HL-60 (cell line): ENCODE results near the gene MUSTN1.

ENCODE experiments used
- DNase-seq, 2 experiments: peaks; one replicate each; pipeline ENCODE4 v3.0.0-alpha.2; 2010 to 2020; ENCODE audit warnings: low read depth in 1 of 2, low spot score in 1 of 2
- H3K27ac ChIP-seq: fragments of 250-450 bp; sonication (Bioruptor Pico); replicated peaks from 2 replicates; pipeline ENCODE4 v1.5.1; 2020; ENCODE audit warnings: mild to moderate bottlenecking, moderate library complexity
- H3K27me3 ChIP-seq: fragments of 250-450 bp; sonication (Bioruptor Pico); 2 replicates; pipeline ENCODE4 v1.5.1; 2021; ENCODE audit warnings: mild to moderate bottlenecking, moderate library complexity; ENCODE audit not compliant: insufficient read depth, poor library complexity, severe bottlenecking
- H3K4me3 ChIP-seq: replicated peaks from 2 replicates; pipeline ENCODE4 v1.5.1; 2011; ENCODE audit warnings: mild to moderate bottlenecking, control low read depth, low read length; ENCODE audit not compliant: insufficient read depth
- GABPA ChIP-seq: IDR thresholded peaks from 2 replicates; pipeline ENCODE4 v1.6.1; 2012; ENCODE audit warnings: low read depth
- POLR2AphosphoS5 ChIP-seq: IDR thresholded peaks from 2 replicates; pipeline ENCODE4 v1.6.1; 2012; ENCODE audit warnings: low read depth
- SPI1 ChIP-seq: IDR thresholded peaks from 2 replicates; pipeline ENCODE4 v1.6.1; 2012; ENCODE audit warnings: low read depth, mild to moderate bottlenecking, borderline replicate concordance
- TF ChIP-seq, protein P1 (sequence below): IDR thresholded peaks from 2 replicates; pipeline ENCODE4 v1.6.1; 2012; ENCODE audit warnings: low read depth; ENCODE audit not compliant: insufficient replicate concordance
- TF ChIP-seq, protein P2 (sequence below): IDR thresholded peaks from one replicate; pipeline ENCODE4 v1.5.1; 2011; ENCODE audit warnings: low read length, control low read depth, inconsistent platforms; ENCODE audit not compliant: insufficient read depth

The MUSTN1 gene

DNA sequence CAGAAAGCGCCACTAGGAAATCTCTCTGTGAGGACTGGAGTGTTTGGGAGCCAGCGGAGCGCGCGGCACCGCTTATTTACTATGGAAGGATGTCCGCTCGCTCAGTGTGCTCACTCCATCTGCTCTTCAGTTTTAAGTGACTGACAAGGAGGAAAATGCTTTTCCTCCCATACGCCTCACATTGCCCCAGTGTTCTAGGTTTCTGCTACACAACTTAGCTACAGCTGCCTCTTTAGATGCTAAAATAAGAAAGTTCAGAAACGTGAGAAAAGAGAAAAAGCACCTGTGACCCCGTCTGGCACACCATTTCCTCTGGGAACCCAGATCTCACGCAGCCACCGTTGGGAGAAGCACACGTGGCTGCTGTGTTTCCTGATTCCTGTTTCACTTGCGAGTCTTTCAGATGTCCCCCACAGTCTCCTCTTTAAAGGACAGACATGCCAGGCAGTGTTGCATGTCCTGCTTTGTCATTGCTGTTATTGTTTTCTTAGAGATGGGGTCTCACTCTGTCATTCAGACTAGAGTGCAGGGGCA, 11.7 kb upstream of the MUSTN1 start:
- Histone ChIP-seq H3K27me3 (no peaks in the 10 kb centered on the region), H3K4me3 (no peak overlapping the region), H3K27ac (peak overlapping the region; percentile 78)
- no peak for DNase-seq
- TF ChIP-seq POLR2AphosphoS5 (no peak), SPI1 (no peak), GABPA (no peak)
- TF ChIP-seq, protein P1, sequence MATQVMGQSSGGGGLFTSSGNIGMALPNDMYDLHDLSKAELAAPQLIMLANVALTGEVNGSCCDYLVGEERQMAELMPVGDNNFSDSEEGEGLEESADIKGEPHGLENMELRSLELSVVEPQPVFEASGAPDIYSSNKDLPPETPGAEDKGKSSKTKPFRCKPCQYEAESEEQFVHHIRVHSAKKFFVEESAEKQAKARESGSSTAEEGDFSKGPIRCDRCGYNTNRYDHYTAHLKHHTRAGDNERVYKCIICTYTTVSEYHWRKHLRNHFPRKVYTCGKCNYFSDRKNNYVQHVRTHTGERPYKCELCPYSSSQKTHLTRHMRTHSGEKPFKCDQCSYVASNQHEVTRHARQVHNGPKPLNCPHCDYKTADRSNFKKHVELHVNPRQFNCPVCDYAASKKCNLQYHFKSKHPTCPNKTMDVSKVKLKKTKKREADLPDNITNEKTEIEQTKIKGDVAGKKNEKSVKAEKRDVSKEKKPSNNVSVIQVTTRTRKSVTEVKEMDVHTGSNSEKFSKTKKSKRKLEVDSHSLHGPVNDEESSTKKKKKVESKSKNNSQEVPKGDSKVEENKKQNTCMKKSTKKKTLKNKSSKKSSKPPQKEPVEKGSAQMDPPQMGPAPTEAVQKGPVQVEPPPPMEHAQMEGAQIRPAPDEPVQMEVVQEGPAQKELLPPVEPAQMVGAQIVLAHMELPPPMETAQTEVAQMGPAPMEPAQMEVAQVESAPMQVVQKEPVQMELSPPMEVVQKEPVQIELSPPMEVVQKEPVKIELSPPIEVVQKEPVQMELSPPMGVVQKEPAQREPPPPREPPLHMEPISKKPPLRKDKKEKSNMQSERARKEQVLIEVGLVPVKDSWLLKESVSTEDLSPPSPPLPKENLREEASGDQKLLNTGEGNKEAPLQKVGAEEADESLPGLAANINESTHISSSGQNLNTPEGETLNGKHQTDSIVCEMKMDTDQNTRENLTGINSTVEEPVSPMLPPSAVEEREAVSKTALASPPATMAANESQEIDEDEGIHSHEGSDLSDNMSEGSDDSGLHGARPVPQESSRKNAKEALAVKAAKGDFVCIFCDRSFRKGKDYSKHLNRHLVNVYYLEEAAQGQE, result no peak
- TF ChIP-seq, protein P2, sequence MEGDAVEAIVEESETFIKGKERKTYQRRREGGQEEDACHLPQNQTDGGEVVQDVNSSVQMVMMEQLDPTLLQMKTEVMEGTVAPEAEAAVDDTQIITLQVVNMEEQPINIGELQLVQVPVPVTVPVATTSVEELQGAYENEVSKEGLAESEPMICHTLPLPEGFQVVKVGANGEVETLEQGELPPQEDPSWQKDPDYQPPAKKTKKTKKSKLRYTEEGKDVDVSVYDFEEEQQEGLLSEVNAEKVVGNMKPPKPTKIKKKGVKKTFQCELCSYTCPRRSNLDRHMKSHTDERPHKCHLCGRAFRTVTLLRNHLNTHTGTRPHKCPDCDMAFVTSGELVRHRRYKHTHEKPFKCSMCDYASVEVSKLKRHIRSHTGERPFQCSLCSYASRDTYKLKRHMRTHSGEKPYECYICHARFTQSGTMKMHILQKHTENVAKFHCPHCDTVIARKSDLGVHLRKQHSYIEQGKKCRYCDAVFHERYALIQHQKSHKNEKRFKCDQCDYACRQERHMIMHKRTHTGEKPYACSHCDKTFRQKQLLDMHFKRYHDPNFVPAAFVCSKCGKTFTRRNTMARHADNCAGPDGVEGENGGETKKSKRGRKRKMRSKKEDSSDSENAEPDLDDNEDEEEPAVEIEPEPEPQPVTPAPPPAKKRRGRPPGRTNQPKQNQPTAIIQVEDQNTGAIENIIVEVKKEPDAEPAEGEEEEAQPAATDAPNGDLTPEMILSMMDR, result no peak

DNA sequence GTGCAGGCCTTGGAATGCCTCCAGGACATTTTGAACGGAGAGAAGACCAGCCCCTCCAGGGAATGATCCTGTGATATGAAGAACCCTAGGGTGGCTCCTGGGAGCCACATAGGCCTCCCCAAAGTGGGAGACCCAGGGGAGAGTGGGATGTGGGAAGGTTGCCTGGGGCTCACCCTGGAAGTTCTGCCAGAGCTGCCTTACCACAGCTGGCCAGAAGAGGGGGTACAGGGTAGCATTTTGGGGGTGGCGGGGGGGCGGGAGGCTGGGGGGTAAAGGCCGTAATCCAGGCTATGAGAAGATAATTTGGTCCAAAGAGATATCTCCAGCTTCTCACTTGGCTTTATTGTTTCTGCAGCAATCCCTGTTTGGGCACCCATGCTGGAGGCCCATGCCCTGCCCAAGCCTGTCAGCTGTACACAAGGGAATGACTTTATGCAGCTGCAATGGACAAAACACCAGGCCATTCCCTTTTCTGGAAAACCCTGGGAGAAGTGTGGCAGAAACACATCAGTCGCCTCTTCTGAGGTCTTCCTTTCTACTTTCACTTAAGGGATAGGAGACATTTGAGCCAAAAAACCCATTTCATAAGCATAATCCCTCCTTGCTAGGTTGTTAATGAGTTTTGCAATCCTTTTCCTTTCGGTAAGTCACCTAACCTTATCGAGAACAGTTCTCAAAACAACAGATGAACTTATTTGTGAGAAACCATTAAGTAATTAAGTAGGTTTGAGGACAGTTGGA, 11.0 kb upstream of the MUSTN1 start:
- Histone ChIP-seq H3K27ac (peak overlapping the region; percentile 78), H3K4me3 (no peak overlapping the region), H3K27me3 (no peaks in the 10 kb centered on the region)
- DNase-seq, result no peak
- TF ChIP-seq SPI1, result no peak
- TF ChIP-seq, protein P1, result no peak
- TF ChIP-seq, protein P2, result no peak
- TF ChIP-seq GABPA, result no peak
- TF ChIP-seq POLR2AphosphoS5, result no peak

DNA sequence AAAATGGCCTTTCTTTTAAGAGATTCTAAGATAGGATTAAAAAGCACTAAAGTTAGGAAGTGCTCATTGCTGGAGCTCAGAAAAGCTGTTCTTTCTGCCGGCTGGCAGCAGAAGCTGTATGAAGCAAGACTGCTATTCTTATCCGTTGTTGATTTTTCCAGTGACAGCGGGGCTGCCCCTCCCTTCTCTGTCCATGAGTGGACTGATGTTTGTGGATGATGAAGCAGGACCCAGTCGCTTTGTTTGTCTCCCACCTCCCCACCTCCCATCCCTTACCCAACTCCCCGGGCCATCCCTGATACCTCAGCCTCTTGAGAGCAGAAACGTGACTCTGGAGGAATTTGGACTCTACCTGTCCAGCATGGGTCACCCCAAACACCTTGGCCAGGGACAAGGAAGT, 10.3 kb upstream of the MUSTN1 start:
- peak overlapping the region; percentile 78 for H3K27ac ChIP-seq
- peak in 1 of 2 experiments; percentile 54 for DNase-seq

More for the DNA sequence above, 10.3 kb upstream of the MUSTN1 start:
- Histone ChIP-seq H3K27me3 (no peaks in the 10 kb centered on the region), H3K4me3 (no peak overlapping the region)
- no peak for TF ChIP-seq GABPA
- TF ChIP-seq SPI1, result no peak
- TF ChIP-seq, protein P2, result no peak
- TF ChIP-seq POLR2AphosphoS5, result no peak
- TF ChIP-seq, protein P1, result no peak
